Breast epithelium (tissue), 3 donors: Measurements from ENCODE around the gene ABR.

Experiments
- POLR2A ChIP-seq: fragments of 450-650 bp; IDR thresholded peaks from one replicate; pipeline ENCODE4 v1.6.1; 2016; ENCODE audit warnings: antibody characterized with exemption, mild to moderate bottlenecking, moderate library complexity
- TF ChIP-seq, protein P1 (sequence below), 3 donors: fragments of 450-650 bp; IDR thresholded peaks; one replicate each; pipeline ENCODE4 v1.5.1; 2016 to 2017; ENCODE audit warnings: antibody characterized with exemption in 3 of 3, mild to moderate bottlenecking in 3 of 3, moderate library complexity in 3 of 3

DNA sequence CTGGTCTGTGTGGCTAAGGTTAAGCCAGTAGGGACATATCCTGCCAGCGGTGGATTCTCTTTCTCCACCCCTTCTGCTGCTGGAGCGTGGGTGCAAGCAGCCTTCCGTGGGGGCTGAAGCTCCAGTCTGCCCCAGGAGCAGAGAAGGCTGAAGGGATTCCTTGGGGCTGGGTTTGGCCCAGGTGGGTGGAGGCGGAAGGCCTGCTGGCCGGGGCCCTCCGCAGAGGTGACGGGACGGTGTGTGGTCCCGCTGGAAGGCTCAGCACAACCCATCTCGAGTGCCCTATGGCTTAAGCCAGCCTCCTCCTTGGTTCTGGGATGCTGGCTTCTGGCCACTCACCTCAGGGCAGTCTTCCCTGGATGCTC lies 169.7 kb downstream of the ABR start:
- TF ChIP-seq, protein P1, sequence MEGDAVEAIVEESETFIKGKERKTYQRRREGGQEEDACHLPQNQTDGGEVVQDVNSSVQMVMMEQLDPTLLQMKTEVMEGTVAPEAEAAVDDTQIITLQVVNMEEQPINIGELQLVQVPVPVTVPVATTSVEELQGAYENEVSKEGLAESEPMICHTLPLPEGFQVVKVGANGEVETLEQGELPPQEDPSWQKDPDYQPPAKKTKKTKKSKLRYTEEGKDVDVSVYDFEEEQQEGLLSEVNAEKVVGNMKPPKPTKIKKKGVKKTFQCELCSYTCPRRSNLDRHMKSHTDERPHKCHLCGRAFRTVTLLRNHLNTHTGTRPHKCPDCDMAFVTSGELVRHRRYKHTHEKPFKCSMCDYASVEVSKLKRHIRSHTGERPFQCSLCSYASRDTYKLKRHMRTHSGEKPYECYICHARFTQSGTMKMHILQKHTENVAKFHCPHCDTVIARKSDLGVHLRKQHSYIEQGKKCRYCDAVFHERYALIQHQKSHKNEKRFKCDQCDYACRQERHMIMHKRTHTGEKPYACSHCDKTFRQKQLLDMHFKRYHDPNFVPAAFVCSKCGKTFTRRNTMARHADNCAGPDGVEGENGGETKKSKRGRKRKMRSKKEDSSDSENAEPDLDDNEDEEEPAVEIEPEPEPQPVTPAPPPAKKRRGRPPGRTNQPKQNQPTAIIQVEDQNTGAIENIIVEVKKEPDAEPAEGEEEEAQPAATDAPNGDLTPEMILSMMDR (IDR thresholded peaks at IDR 0.05) = no peak
- no peak for TF ChIP-seq POLR2A
